GM18505 (cell line): ENCODE results near the gene STAT4.

Experiments used
- ATAC-seq: cut with Tn5 transposase; IDR thresholded peaks from one replicate; pipeline ENCODE4 v1.9.1; 2021; ENCODE audit not compliant: unreplicated experiment
- POLR2A ChIP-seq: IDR thresholded peaks from 4 replicates; pipeline ENCODE4 v1.6.1; 2011; ENCODE audit warnings: borderline replicate concordance; ENCODE audit not compliant: insufficient read depth, insufficient read length; ENCODE audit errors: extremely low read depth

STAT4 gene

DNA sequence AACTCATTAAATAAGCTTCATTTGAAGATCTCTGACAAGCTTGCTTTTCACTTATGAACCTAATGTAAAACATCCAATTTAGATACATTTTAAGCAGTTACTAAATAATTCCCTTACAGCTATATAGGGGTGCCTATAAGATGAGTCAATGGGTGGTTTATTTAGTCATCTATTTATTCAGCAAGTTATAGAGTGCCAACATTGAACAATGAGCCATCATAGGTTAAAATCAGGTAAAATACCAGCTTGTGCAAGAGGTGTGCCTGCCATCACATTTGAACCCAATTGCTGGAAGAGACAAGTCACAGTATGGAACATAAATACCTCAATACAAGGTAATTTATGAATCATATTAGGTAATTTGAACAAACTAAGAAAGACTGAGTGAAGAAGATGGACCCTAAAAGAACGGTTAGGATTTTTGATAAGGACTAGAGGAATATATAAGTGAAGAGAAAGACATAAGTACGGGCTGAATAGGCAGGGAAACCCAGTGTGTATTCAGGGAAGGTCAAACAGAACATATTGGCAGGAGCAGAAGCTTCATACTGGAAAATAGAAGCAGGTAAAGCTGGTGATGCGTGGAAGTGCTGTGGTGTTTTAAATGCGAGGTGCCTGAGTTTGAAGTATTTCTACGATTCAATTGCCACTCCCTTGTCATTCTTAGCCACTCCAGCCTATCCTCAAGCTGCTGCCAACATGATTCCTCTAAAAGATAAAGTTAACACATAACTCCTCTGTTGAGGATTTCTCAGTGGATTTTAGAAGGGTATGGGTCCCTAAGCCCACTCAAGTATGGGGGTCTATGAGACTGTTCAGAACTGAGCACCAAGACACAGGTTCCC, 18.9 kb upstream of the STAT4 start:
- no peak for TF ChIP-seq POLR2A
- ATAC-seq = no peak

DNA sequence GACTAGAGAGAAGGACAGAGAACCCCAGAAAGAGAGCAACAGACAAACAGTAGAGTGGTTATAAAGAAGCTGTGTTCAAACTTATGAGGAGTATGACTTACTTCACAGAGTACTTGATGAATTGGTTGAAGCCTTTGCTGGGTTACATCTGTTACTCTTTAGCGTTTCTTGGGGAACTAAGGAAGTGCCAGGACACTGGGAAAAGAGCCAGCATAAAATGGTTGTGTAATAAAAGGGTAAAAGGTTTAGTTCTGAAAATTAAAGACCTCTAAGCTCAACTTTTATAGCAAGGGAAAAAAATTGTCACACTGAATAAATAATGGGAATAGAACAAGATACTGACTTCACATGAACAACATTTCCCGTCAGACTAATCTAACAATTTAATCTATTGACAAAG, 17.0 kb upstream of the STAT4 start:
- ATAC-seq = no peak
- no peak for TF ChIP-seq POLR2A

DNA sequence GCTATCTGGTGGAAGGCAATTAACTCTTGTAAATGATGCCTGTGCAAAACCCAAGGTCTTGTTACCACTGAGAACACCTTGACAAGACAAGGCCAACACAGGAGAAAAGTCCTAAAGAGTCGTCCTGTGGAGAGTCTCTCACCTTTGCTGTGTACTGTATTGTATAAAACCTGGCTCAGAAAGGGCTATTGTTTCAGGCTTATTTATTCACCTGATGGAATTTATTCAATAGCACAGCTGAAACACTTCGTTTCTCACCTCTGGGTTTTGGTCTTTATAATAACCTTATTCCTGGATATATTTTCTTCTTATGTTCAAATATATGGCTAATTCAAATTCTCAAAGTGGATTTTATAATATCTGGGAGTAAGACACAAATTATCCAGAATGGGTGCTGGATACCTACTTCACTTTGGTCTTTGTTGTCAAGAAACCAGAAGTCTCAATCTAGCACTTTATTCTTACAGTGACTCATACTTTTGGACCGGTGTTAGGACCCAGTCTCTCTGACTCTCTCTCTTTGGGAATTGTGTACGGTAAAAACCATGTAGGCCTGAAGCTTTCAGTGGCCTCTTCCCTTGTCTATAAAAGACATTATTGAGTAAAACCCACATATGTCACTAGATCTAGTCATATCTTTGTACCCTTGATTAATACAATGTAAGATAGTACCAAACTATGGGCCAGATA, 16.1 kb upstream of the STAT4 start:
- ATAC-seq = no peak
- no peak for TF ChIP-seq POLR2A

DNA sequence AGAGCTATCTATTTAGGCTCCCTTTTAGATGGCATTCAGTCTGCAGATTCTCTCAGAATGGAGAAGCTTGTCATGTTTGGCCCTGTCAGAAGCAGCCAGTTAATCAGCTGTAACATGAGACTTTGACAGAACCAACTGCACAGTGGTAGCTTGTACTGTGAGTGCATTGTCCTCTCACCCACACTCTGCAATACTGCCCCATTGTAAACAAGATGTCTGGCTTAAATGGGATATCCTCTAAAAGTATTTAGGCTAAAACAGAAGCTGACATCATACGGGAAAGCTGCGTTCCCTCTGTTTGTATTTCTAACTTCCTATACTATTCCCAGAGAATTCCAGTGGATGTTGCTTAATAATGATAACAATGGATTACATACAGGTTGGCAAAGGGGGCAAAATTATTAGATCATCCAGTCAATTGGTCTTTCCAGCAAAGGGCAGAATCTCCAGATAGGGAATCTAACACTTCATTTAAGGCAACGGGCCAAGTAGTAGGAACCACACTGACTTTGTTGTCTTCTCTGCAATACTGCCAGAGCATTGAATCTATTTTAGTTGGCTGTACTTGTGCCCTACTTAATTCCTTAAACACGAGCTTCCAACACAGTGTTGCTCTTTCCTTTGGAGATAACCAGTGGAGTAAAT, 15.4 kb upstream of the STAT4 start:
- no peak for TF ChIP-seq POLR2A
- no peak for ATAC-seq

DNA sequence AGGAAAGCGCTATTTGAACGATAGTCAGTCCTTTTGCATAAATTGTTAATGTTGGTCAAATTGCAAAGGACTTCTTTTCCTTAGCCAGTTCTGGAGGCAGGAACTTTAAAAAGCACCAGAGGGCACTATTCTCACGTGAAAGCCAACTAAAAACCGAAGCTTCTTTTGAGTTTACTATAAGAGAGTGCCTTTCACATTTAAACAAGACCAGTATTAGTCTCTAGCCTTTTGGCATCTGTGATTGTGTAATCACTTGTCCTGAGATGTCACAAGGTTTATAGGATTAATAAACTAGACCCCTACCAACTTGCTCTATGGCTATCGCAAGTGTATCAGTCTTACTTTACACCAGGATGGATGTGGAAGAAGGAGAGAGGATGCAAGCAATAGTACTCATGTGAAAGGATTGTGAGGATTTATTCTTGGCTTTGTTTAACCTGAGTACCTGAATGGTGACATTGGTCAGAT, 14.4 kb upstream of the STAT4 start:
- TF ChIP-seq POLR2A = no peak
- peak; percentile 76 for ATAC-seq

DNA sequence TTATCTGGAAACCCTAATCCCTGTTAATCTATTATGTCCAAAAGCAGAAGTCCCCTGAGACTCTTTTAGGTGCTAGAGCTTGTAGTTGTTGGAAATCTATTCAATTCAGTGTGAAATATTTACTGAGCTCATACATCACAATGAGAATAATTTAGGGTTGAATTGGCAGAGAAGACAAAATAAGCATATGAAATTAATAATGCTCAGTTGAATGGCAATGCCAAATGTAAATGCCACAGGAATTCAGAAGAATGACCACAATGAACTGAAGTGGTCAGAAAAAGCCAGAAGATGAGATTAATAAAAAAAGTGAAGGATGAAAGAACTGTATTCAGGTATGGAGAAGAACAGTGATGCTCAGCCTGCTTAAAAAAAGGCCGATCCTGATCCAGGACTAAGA, 8.0 kb upstream of the STAT4 start:
- no peak for ATAC-seq
- TF ChIP-seq POLR2A = no peak

DNA sequence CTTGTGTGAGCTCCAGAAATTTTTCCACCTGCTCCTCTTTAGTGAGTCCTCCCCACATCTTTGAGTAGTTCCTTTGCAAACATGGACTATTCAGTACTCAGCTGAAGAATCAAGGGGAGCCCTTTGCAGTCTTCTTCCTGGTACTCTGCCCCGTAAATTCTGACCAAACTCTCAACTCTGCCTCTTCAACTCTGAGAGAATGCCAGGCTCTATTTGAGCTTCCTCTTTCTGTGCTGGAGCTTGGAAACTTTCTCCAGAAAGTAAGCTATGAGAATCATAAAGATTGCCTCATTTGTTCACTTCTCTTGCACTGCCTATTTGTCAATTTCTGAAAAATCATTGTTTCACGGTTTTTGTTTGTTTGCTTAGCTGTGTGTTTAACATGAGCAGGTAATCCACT, 7.4 kb upstream of the STAT4 start:
- no peak for TF ChIP-seq POLR2A
- no peak for ATAC-seq

DNA sequence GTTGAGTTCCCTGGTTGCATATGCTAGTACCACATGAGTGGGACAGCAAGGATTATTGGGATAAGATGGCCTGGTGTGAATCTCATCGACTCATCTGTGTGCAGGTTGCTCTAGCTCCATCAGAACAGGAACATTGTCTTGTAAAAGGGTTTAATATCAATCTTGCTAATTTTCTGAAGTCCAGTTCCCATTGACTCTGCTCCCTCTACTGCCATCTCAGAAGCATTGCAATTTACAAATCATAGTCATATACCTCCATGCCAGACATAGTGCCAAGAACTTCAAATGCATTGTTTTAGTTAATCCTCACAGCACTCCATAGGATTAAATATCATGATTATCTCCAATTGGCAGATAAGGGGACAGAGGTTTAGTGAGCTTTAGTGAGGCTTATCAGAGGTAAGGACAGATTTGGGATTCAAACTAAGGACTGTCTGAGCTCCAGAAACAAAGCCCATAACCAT, 4.8 kb upstream of the STAT4 start:
- ATAC-seq = no peak
- no peak for TF ChIP-seq POLR2A

DNA sequence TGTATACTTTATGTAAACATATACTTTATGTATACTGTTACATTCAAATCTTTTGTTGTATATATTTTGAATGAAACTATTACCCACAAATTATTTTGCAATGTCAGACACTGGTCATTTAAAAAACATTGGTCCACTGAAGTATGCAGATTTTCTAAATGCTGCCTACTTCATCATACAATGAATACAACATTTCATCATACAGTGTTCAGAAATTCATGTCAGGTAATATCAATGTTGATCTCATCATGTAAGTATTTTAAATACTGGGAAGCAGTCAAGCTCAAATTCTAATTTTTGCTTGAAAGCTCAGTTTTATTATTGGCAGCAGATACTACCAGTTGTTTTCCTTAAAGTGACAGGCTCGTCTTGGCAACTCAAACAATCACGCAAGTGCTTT, 2.9 kb upstream of the STAT4 start:
- no peak for TF ChIP-seq POLR2A
- no peak for ATAC-seq

DNA sequence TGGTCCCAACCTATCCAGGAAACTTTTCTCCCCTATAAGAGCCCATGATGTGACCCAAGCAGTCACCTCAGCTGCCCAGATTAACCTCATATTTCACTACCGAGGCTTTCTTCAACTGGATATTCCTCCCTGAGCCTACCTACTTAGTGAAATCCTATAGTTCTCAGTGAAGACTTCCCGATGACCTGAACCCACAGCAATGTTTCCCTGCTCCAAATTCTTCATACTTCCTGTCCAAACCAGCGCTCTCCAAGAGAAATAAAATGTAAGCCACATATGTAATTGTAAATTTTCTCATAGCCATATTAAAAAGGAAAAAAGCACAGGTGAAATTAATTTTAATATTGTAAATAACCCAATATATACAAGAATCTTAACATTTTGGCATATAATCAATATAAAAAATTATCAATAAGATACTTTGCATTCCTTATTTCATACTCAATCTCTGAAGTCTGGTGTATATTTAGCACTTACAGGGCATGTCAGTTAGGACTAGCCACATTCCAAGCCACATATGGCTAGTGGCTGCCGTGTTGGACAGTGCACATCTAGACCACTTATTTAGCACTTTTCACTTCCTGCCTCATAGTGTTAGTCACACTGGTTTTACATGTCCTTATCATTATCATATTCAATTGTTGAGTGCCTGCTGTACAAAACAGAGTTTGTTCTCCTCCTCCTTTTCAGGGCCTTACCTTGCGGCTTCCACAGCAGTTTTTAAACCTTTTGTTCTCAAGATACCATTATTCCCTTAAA, 1.9 kb upstream of the STAT4 start:
- no peak for ATAC-seq

DNA sequence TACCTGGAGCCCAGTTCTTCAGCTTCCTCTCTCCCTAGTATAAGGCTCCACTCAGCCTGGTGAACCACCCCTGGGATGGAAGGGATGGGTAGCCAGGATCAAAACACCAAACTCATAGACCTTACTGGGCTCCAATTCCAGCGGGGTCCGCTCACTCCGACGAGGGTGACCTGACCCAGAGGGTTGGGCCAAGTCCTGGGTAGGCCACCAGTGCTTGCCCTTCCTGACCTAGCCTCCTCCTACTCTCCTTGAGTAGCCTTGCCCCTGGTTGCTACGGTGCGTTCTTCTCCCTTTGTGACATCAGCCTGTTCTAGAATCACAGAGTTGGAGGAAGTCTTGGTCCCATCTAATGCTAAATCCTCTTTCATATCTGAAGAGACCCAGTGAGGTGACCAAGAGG, 537 bp upstream of the STAT4 start:
- TF ChIP-seq POLR2A = no peak
- ATAC-seq = no peak

More for the DNA sequence above, 1.9 kb upstream of the STAT4 start:
- no peak for TF ChIP-seq POLR2A

DNA sequence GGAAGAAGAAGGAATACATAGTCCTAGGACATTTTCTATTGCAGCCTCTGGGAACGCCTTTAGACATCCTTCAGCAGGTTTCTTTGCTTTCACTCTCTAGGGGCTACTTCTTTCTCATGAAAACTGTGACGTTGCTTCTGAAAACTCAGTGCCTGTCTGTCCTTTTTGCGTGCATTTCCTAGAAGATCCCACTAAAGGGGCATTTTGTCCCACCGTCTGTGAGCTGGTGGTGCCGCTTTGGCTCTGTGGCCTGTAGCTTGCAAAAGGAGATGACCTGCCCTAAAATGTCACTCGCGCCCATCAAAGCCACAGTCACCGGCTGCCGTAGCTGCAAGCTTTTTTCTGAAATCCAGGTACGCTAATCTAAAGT, 579 bp downstream of the STAT4 start:
- ATAC-seq = peak; percentile 26
- TF ChIP-seq POLR2A = no peak

DNA sequence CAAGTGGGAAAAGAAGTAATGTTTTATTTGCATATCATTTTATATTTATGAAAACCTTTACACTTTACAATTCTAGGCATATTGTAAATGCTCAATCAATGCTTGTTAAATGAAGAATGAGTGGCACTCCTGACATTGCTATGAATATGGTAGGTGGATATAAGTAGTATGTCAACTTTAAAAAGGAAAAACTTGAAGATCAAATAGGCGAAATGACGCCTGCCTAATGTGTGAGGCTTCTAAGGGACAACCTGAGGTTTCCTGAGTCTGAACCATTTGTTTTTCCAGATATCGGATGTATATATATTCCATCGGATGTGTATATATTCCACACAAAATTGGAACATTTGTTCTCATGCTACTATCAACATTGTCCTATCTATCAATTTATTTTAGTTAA, 1.4 kb downstream of the STAT4 start:
- no peak for ATAC-seq
- TF ChIP-seq POLR2A = no peak

DNA sequence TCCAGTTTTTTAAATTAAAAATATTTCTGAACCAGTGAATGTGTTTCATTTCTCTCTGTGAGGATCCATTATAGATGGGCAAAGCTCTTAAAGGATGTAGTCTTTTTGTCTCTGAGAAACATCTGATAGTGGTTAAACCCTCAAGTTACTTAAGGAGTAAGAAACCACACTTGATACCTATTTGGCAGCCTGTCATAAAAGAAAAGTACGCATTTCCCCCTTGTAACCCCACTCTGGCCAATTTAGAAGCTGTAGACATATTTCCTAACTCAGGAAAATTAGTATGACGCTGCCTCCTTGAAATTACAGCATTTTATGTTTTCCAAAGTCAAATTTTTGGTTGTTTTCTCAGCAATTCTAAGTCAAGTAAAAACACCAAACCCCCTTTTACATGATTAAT, 2.0 kb downstream of the STAT4 start:
- TF ChIP-seq POLR2A = no peak
- ATAC-seq = no peak

DNA sequence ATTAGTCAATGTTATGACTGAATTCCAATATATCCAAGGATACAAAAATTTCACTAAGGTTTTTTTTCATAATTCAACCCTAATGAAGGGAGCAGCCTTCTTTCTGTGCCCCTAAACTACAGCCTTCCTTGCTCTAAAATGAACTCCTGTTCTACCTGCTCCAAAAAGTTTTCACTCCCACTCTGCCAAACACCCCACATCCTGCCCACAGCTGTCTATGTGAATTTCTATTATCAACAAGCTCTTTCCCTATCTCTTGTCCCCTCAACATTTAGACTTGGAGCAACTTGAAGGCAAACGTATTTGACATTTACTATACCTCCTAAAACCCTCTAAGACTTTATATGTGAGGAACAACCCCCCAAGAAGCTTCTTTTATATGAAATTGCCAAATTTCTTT, 2.5 kb downstream of the STAT4 start:
- no peak for ATAC-seq
- TF ChIP-seq POLR2A = no peak
